GM19372 (cell line): ENCODE results near the gene MNS1.
"Not testable (repeated sequence)": the region's sequence is repeated elsewhere in the genome, so short reads cannot be mapped to it uniquely, and the experiment has no call there.

ENCODE experiments used
- ATAC-seq: cut with Tn5 transposase; IDR thresholded peaks from one replicate; pipeline ENCODE4 v1.9.1; 2021; ENCODE audit warnings: mild to moderate bottlenecking, low read depth, moderate library complexity; ENCODE audit not compliant: unreplicated experiment

Gene MNS1

GRCh38 chr15:56456229-56456628, 8.7 kb downstream of the MNS1 start:
- no peak for ATAC-seq

- no peak for ATAC-seq
Observed at GRCh38 chr15:56454836-56455235, 10.1 kb downstream of the MNS1 start.

- no peak for ATAC-seq
Observed at GRCh38 chr15:56445746-56446145, 19.2 kb downstream of the MNS1 start.

- no peak for ATAC-seq
Observed at GRCh38 chr15:56442354-56442753, 22.6 kb downstream of the MNS1 start.

- no peak for ATAC-seq
Observed at GRCh38 chr15:56440214-56440770, 24.6 kb downstream of the MNS1 start.

- ATAC-seq, result no peak
Observed at GRCh38 chr15:56432304-56432703, 32.6 kb downstream of the MNS1 start.

- ATAC-seq, result no peak
Observed at GRCh38 chr15:56428821-56429458, 36.0 kb downstream of the MNS1 start.

GRCh38 chr15:56425976-56426375, 39.0 kb downstream of the MNS1 start:
- no peak for ATAC-seq

GRCh38 chr15:56425276-56425675, 39.7 kb downstream of the MNS1 start:
- no peak for ATAC-seq

GRCh38 chr15:56413114-56413733, 51.7 kb downstream of the MNS1 start:
- ATAC-seq, result not testable (repeated sequence)

GRCh38 chr15:56411122-56411749, 53.7 kb downstream of the MNS1 start:
- no peak for ATAC-seq

- ATAC-seq, result no peak
Observed at GRCh38 chr15:56410721-56411120, 54.2 kb downstream of the MNS1 start.

- ATAC-seq, result not testable (repeated sequence)
Observed at GRCh38 chr15:56399209-56399608, 65.7 kb downstream of the MNS1 start.

GRCh38 chr15:56397325-56397724, 67.6 kb downstream of the MNS1 start:
- ATAC-seq, result not testable (repeated sequence)

- no peak for ATAC-seq
Observed at GRCh38 chr15:56394909-56395308, 70.0 kb downstream of the MNS1 start.

- ATAC-seq, result no peak
Observed at GRCh38 chr15:56393277-56393676, 71.7 kb downstream of the MNS1 start.

- no peak for ATAC-seq
Observed at GRCh38 chr15:56390739-56391267, 74.1 kb downstream of the MNS1 start.

GRCh38 chr15:56385908-56386307, 79.0 kb downstream of the MNS1 start:
- ATAC-seq, result no peak

- ATAC-seq, result no peak
Observed at GRCh38 chr15:56383010-56383409, 81.9 kb downstream of the MNS1 start.
